SK-N-SH (cell line): ENCODE data around the gene APP. TPM values are rescaled to one million over a fixed set of nuclear protein-coding genes. Genes with fewer than 3 reads are reported as not detected.

ENCODE experiments used
- CTCF ChIA-PET: fragments of 300-600, 350-600 bp; formaldehyde crosslinking; extraction: SDS; loops from one replicate; lab custom pipeline; 2021; lab: Yijun Ruan, JAX
- POLR2A ChIA-PET: fragments of 350-600 bp; sonication (Branson Sonifier 250); formaldehyde crosslinking; extraction: SDS; loops from one replicate; lab custom pipeline; 2020; ENCODE audit warnings: antibody characterized with exemption, inconsistent platforms; lab: Yijun Ruan, JAX
- DNase-seq: peaks from one replicate; pipeline ENCODE4 v3.0.0; 2012
- H2AFZ ChIP-seq: fragments of 200-600 bp; sonication (generic); 2 replicates; pipeline ENCODE4 v1.8.1; 2016; ENCODE audit warnings: antibody characterized with exemption, mild to moderate bottlenecking, low read depth
- H3F3A ChIP-seq: fragments of 200-600 bp; sonication (generic); replicated peaks from 2 replicates; pipeline ENCODE3; 2016; ENCODE audit warnings: antibody characterized with exemption, mild to moderate bottlenecking; ENCODE audit not compliant: insufficient read depth
- H3K27ac ChIP-seq, 2 experiments: fragments of 200-500 bp in 1 of 2; fragments of 200-600 bp in 1 of 2; sonication (Bioruptor generic) in 1 of 2; sonication (generic), shearing (Covaris generic) in 1 of 2; 2 replicates each; pipeline versions ENCODE4 v1.5.1 to v1.6.1; 2014 to 2016; ENCODE audit warnings: low read depth in 2 of 2, inconsistent platforms in 1 of 2, low read length in 1 of 2, mild to moderate bottlenecking in 1 of 2, mixed read lengths in 1 of 2
- H3K27me3 ChIP-seq: fragments of 200-600 bp; sonication (generic), shearing (Covaris generic); 2 replicates; pipeline ENCODE4 v1.6.1; 2016; ENCODE audit warnings: mixed run types; ENCODE audit not compliant: insufficient read depth
- H3K36me3 ChIP-seq, 2 experiments: fragments of 200-500 bp in 1 of 2; fragments of 200-600 bp in 1 of 2; sonication (Bioruptor generic) in 1 of 2; sonication (generic) in 1 of 2; replicated peaks in 1 of 2; 2 replicates each; pipeline versions ENCODE3 to v1.5.1; 2014 to 2016; ENCODE audit warnings: low read length in 1 of 2, mild to moderate bottlenecking in 1 of 2; ENCODE audit not compliant: insufficient read depth in 2 of 2, control insufficient read depth in 1 of 2
- H3K4me1 ChIP-seq, 2 experiments: fragments of 200-500 bp in 1 of 2; fragments of 200-600 bp in 1 of 2; sonication (Bioruptor generic) in 1 of 2; sonication (generic), shearing (Covaris generic) in 1 of 2; 2 replicates each; pipeline versions ENCODE4 v1.5.1 to v1.6.1; 2014 to 2016; ENCODE audit warnings: low read depth in 1 of 2, low read length in 1 of 2, mixed run types in 1 of 2; ENCODE audit not compliant: insufficient read depth in 2 of 2, control insufficient read depth in 1 of 2
- H3K4me2 ChIP-seq: fragments of 200-600 bp; sonication (generic), shearing (Covaris generic); 2 replicates; pipeline ENCODE4 v1.6.1; 2017; ENCODE audit warnings: mixed run types
- H3K4me3 ChIP-seq, 2 experiments: fragments of 200-500 bp in 1 of 2; fragments of 200-600 bp in 1 of 2; sonication (Bioruptor generic) in 1 of 2; sonication (generic), shearing (Covaris generic) in 1 of 2; 2 replicates each; pipeline versions ENCODE4 v1.5.1 to v1.8.1; 2014 to 2016; ENCODE audit warnings: low read depth in 2 of 2, inconsistent platforms in 1 of 2, low read length in 1 of 2, mild to moderate bottlenecking in 1 of 2, mixed read lengths in 1 of 2, moderate library complexity in 1 of 2
- H3K79me2 ChIP-seq: fragments of 200-600 bp; sonication (generic); 2 replicates; pipeline ENCODE4 v1.8.1; 2017; ENCODE audit warnings: mild to moderate bottlenecking; ENCODE audit not compliant: insufficient read depth
- H3K9ac ChIP-seq: fragments of 200-600 bp; sonication (generic); 2 replicates; pipeline ENCODE4 v1.6.1; 2017; ENCODE audit warnings: mixed run types
- H3K9me2 ChIP-seq: fragments of 200-600 bp; sonication (generic); 2 replicates; pipeline ENCODE4 v1.6.1; 2017; ENCODE audit warnings: mixed run types
- H3K9me3 ChIP-seq: fragments of 200-600 bp; sonication (generic); 2 replicates; pipeline ENCODE4 v1.6.1; 2017; ENCODE audit warnings: mixed run types, mild to moderate bottlenecking, moderate library complexity
- H4K20me1 ChIP-seq: fragments of 200-600 bp; sonication (generic); 2 replicates; pipeline ENCODE4 v1.6.1; 2017; ENCODE audit warnings: mild to moderate bottlenecking, mixed run types; ENCODE audit not compliant: insufficient read depth
- CTCF ChIP-seq: fragments of 200-600 bp; sonication (generic); IDR thresholded peaks from 2 replicates; pipeline ENCODE4 v1.6.1; 2017; ENCODE audit warnings: antibody characterized with exemption, mild to moderate bottlenecking, moderate library complexity
- EP300 ChIP-seq, 2 experiments: IDR thresholded peaks; 2 replicates each; pipeline versions ENCODE4 v1.4.0 to v1.6.1; 2012; ENCODE audit warnings: borderline replicate concordance in 1 of 2, low read depth in 1 of 2, low read length in 1 of 2
- FOXM1 ChIP-seq: IDR thresholded peaks from 2 replicates; pipeline ENCODE4 v1.4.0; 2012; ENCODE audit warnings: low read depth, mild to moderate bottlenecking
- GATA2 ChIP-seq: sonication (generic); formaldehyde crosslinking; IDR thresholded peaks from 2 replicates; pipeline ENCODE4 v1.5.0; 2020; ENCODE audit warnings: mild to moderate bottlenecking, missing genetic modification reagents
- IRF3 ChIP-seq: fragments of 150-350 bp; IDR thresholded peaks from 2 replicates; pipeline ENCODE4 v1.6.1; 2016; ENCODE audit warnings: mild to moderate bottlenecking, low read depth, low read length
- MEF2A ChIP-seq: IDR thresholded peaks from 2 replicates; pipeline ENCODE4 v1.4.0; 2012; ENCODE audit warnings: low read depth, borderline replicate concordance
- MXI1 ChIP-seq: IDR thresholded peaks from 2 replicates; pipeline ENCODE4 v1.6.1; 2012; ENCODE audit warnings: mild to moderate bottlenecking, low read depth, low read length, improper control_type of control experiment
- NFIC ChIP-seq: IDR thresholded peaks from 2 replicates; pipeline ENCODE4 v1.4.0; 2012; ENCODE audit warnings: borderline replicate concordance
- NRF1 ChIP-seq: IDR thresholded peaks from 2 replicates; pipeline ENCODE4 v1.6.1; 2012; ENCODE audit warnings: low read depth, mild to moderate bottlenecking, low read length
- REST ChIP-seq: IDR thresholded peaks from 2 replicates; pipeline ENCODE4 v1.6.1; 2012; ENCODE audit warnings: mild to moderate bottlenecking, low read depth, low read length, moderate library complexity
- RXRA ChIP-seq: IDR thresholded peaks from 2 replicates; pipeline ENCODE4 v1.4.0; 2012; ENCODE audit warnings: low read depth, mild to moderate bottlenecking, borderline replicate concordance
- SIN3A ChIP-seq: IDR thresholded peaks from 2 replicates; pipeline ENCODE4 v1.6.1; 2012; ENCODE audit warnings: low read depth, mild to moderate bottlenecking, low read length, moderate library complexity, borderline replicate concordance
- SMC3 ChIP-seq: IDR thresholded peaks from 2 replicates; pipeline ENCODE4 v1.6.1; 2012; ENCODE audit warnings: low read depth, low read length, improper control_type of control experiment
- YY1 ChIP-seq: IDR thresholded peaks from 2 replicates; pipeline ENCODE4 v1.4.0; 2012; ENCODE audit warnings: low read depth, mild to moderate bottlenecking
- WGBS: methylation state at CpG from one replicate; pipeline ENCODE4 v1.1.6; 2017; ENCODE audit warnings: low lambda C conversion rate; 5-methylcytosine and 5-hydroxymethylcytosine counted together
- polyA plus RNA-seq, 3 experiments: library from polyadenylated mRNA; depleted of rRNA; stranded (reverse); fragments of >200 nt; gene quantifications; 2 replicates each; pipeline ENCODE4 v1.2.3, GENCODE V29; 2012
- TF ChIP-seq, protein P1 (sequence below): IDR thresholded peaks from 2 replicates; pipeline ENCODE4 v1.4.0; 2012; ENCODE audit warnings: low read depth, borderline replicate concordance

The APP gene
- polyA plus RNA-seq, 1 of the 3 experiments (the other 2 are of a cell fraction), result 780 TPM

DNA sequence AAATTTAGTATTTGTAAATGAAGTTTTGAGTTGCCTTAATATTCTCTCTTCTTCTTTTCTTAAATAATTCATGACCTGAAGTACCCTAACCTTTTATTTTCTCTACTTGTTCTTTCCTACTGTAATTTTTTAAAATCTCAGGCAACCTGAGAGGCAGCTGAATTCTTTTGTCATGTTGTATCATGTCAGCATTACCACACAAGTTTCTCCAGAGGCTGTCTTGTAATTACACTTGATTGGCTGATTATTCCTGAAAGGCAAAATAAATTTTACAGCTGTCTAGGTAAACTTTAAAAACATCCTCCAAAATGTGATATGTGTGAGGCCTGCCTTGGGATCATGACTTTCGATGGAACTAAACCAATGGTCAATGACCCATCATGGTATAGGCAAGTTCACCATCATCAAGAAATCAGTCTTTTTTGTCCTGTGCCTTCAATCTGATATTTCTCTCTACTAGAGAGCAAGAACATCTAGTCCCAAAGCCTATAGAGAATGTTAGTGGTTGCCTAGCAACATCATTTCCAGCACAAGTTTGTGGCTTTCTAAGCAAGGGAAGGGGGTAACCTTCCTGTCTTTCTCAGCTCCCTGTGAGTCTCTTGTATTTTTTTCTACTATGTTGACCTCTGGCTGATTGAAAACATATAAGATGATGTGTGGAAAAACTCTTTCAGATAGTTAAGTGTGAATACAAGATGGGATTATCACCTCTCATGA, 320.3 kb downstream of the APP start (continued):
- TF ChIP-seq FOXM1, result no peak

- no peaks in the 10 kb centered on the region for H3K4me1 ChIP-seq
- H3K9ac ChIP-seq, result no peak overlapping the region
- TF ChIP-seq IRF3 (no peak), EP300 (IDR thresholded peaks at IDR 0.05; ENCODE audit: borderline replicate concordance in 1 of 2, low read depth in 1 of 2, low read length in 1 of 2) (no peak), YY1 (no peak), GATA2 (CRISPR knock-in tag) (no peak), NFIC (no peak), REST (no peak)
- no peaks in the 10 kb centered on the region for H3K27me3 ChIP-seq
- H3K4me2 ChIP-seq, result no peak overlapping the region
- no peaks in the 10 kb centered on the region for H4K20me1 ChIP-seq
- no peaks in the 10 kb centered on the region for H3K9me2 ChIP-seq
- no peaks in the 10 kb centered on the region for H3K36me3 ChIP-seq
- no peaks in the 10 kb centered on the region for H3K9me3 ChIP-seq
- H3K4me3 ChIP-seq, result no peak overlapping the region
- H2AFZ ChIP-seq, result no peak overlapping the region
- H3K79me2 ChIP-seq, result no peaks in the 10 kb centered on the region
- H3F3A ChIP-seq, result no peaks in the 10 kb centered on the region
- no peak for DNase-seq
- no peak overlapping the region for H3K27ac ChIP-seq
- POLR2A ChIA-PET, result no interaction called here
- CTCF ChIA-PET, result no interaction called here
- 0% methylated on average over 2 of the region's 2 CpGs for WGBS
Observed at GRCh38 chr21:25848309-25848708, 322.3 kb downstream of the APP start.

DNA sequence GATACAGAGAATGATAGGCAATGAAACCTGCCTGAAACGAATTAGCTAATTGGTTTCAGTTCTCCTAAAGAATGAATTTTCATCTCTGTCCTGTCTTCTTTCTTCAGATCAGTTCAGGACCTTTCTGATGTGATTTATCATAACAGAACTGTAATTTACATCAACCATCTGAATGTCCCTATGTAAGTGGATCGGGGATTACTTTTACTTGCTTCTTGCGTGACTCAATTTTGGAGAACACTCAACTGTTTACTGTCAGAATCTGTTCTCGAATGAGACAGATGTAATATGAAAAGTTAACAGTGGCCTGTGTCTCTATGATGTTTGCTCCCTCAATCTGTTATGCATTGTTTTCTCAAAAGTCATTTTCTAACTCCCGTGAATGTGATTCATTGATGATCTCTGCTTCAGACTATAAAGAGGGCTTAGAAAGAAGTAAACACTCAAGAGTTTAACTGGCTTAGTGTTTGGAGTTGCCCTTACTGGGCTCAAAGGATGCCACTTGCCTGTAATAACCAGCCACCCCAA, 324.8 kb downstream of the APP start:
- Histone ChIP-seq H3K4me3 (no peak overlapping the region), H3K4me1 (no peaks in the 10 kb centered on the region), H2AFZ (no peak overlapping the region), H3K36me3 (no peaks in the 10 kb centered on the region), H3K27ac (no peak overlapping the region), H3K9me3 (no peaks in the 10 kb centered on the region), H3F3A (no peaks in the 10 kb centered on the region), H3K79me2 (no peaks in the 10 kb centered on the region), H4K20me1 (no peaks in the 10 kb centered on the region), H3K9me2 (no peaks in the 10 kb centered on the region), H3K27me3 (no peaks in the 10 kb centered on the region; the same call in 1 of the 2 replicates), H3K9ac (no peak overlapping the region), H3K4me2 (no peak overlapping the region)
- ChIA-PET CTCF (no interaction called here), POLR2A (no interaction called here)
- no peak for DNase-seq
- WGBS, result 52% methylated on average over 5 of the region's 5 CpGs
- TF ChIP-seq SMC3 (no peak), MEF2A (no peak), RXRA (no peak), YY1 (no peak), SIN3A (no peak), MXI1 (no peak), CTCF (no peak), NRF1 (no peak)
- TF ChIP-seq, protein P1, sequence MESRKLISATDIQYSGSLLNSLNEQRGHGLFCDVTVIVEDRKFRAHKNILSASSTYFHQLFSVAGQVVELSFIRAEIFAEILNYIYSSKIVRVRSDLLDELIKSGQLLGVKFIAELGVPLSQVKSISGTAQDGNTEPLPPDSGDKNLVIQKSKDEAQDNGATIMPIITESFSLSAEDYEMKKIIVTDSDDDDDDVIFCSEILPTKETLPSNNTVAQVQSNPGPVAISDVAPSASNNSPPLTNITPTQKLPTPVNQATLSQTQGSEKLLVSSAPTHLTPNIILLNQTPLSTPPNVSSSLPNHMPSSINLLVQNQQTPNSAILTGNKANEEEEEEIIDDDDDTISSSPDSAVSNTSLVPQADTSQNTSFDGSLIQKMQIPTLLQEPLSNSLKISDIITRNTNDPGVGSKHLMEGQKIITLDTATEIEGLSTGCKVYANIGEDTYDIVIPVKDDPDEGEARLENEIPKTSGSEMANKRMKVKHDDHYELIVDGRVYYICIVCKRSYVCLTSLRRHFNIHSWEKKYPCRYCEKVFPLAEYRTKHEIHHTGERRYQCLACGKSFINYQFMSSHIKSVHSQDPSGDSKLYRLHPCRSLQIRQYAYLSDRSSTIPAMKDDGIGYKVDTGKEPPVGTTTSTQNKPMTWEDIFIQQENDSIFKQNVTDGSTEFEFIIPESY, result no peak
